Activated CD8-positive, alpha-beta memory T cell treated with anti-CD3 and anti-CD28 coated beads for 36 hours (primary cell): ENCODE measurements around the gene ARID3B. TPM values are rescaled to one million over a fixed set of nuclear protein-coding genes. Genes with fewer than 3 reads are reported as not detected.

Experiments
- CTCF ChIA-PET: fragments of 350-600 bp; sonication (Branson Sonifier 250); formaldehyde crosslinking; loops from one replicate; lab custom pipeline; 2021; ENCODE audit warnings: antibody characterized with exemption; lab: Charles Lee
- POLR2A ChIA-PET: fragments of 350-600 bp; sonication (Branson Sonifier 250); formaldehyde crosslinking; loops from one replicate; lab custom pipeline; 2021; ENCODE audit warnings: antibody characterized with exemption; lab: Charles Lee
- total RNA-seq, 2 experiments: library from RNA; stranded (reverse); gene quantifications; one replicate each; pipeline ENCODE4 v1.2.3, GENCODE V29; 2021

The ARID3B gene
- total RNA-seq, 2 experiments from 2014 or later: 34.2 to 34.3 TPM

GRCh38 chr15:74552773-74553441 lies 11.9 kb downstream of the ARID3B start:
- CTCF ChIA-PET: interaction anchor here (1.0 to 1.6 kb wide), 2 partner anchors 10 to 91 kb away, joined by 3 to 4 read pairs; partner anchors contain the start of gene UBL7
- POLR2A ChIA-PET: interaction anchor here (0.6 to 1.8 kb wide), 3 partner anchors 11 to 123 kb away, joined by 3 to 14 read pairs (median 5); partner anchors contain the start of gene ARID3B

GRCh38 chr15:74555192-74555591 lies 14.2 kb downstream of the ARID3B start:
- POLR2A ChIA-PET: interaction anchor here (0.7 kb wide), 1 partner anchor 128 kb away, joined by 3 read pairs; no protein-coding TSS in a partner anchor
- CTCF ChIA-PET: interaction anchor here (0.6 to 0.7 kb wide), 2 partner anchors 20 to 57 kb away, joined by 3 to 5 read pairs; no protein-coding TSS in a partner anchor

- CTCF ChIA-PET: no interaction called here
- POLR2A ChIA-PET: no interaction called here
Measured at GRCh38 chr15:74558706-74559105, 17.7 kb downstream of the ARID3B start.

- ChIA-PET POLR2A (no interaction called here), CTCF (interaction anchor here (1.8 kb wide), 1 partner anchor 10 kb away, joined by 4 read pairs; no protein-coding TSS in a partner anchor)
Measured at GRCh38 chr15:74563442-74563841, 22.4 kb downstream of the ARID3B start.

- ChIA-PET CTCF (no interaction called here), POLR2A (interaction anchor here (0.6 kb wide), 1 partner anchor 29 kb away, joined by 3 read pairs; no protein-coding TSS in a partner anchor)
Measured at GRCh38 chr15:74564182-74564581, 23.2 kb downstream of the ARID3B start.

- POLR2A ChIA-PET: interaction anchor here (0.6 kb wide), 1 partner anchor 10 kb away, joined by 3 read pairs; no protein-coding TSS in a partner anchor
- CTCF ChIA-PET: no interaction called here
Measured at GRCh38 chr15:74565381-74566085, 24.5 kb downstream of the ARID3B start.

- ChIA-PET POLR2A (interaction anchor here (0.5 to 1.3 kb wide), 2 partner anchors 11 to 28 kb away, joined by 3 to 4 read pairs; partner anchors contain the start of gene ARID3B), CTCF (no interaction called here)
Measured at GRCh38 chr15:74568594-74568993, 27.6 kb downstream of the ARID3B start.

- ChIA-PET POLR2A (interaction anchor here (0.5 kb wide), 1 partner anchor 13 kb away, joined by 5 read pairs; no protein-coding TSS in a partner anchor), CTCF (no interaction called here)
Measured at GRCh38 chr15:74569731-74570070, 28.7 kb downstream of the ARID3B start.

- ChIA-PET POLR2A (interaction anchor here (0.6 kb wide), 1 partner anchor 31 kb away, joined by 4 read pairs; no protein-coding TSS in a partner anchor), CTCF (interaction anchor here (0.7 kb wide), 1 partner anchor 186 kb away, joined by 3 read pairs; no protein-coding TSS in a partner anchor)
Measured at GRCh38 chr15:74571191-74571590, 30.2 kb downstream of the ARID3B start.

GRCh38 chr15:74573987-74574386 lies 33.0 kb downstream of the ARID3B start:
- POLR2A ChIA-PET: no interaction called here
- CTCF ChIA-PET: interaction anchor here (0.7 to 1.0 kb wide), 2 partner anchors 60 to 151 kb away, joined by 3 read pairs; partner anchors contain the start of gene CYP1A1

GRCh38 chr15:74578496-74578994 lies 37.5 kb downstream of the ARID3B start:
- ChIA-PET POLR2A (interaction anchor here (0.7 kb wide), 1 partner anchor 21 kb away, joined by 3 read pairs; no protein-coding TSS in a partner anchor), CTCF (no interaction called here)

- POLR2A ChIA-PET: no interaction called here
- CTCF ChIA-PET: no interaction called here
Measured at GRCh38 chr15:74579001-74579400, 38.0 kb downstream of the ARID3B start.

- ChIA-PET CTCF (no interaction called here), POLR2A (interaction anchor here (0.6 kb wide), 1 partner anchor 31 kb away, joined by 4 read pairs; no protein-coding TSS in a partner anchor)
Measured at GRCh38 chr15:74580538-74581350, 39.7 kb downstream of the ARID3B start.

GRCh38 chr15:74584204-74584603 lies 43.2 kb downstream of the ARID3B start:
- CTCF ChIA-PET: no interaction called here
- POLR2A ChIA-PET: no interaction called here

- CTCF ChIA-PET: no interaction called here
- POLR2A ChIA-PET: no interaction called here
Measured at GRCh38 chr15:74584779-74585178, 43.8 kb downstream of the ARID3B start.

GRCh38 chr15:74585191-74585590 lies 44.2 kb downstream of the ARID3B start:
- CTCF ChIA-PET: no interaction called here
- POLR2A ChIA-PET: no interaction called here

- ChIA-PET POLR2A (no interaction called here), CTCF (no interaction called here)
Measured at GRCh38 chr15:74585857-74586256, 44.8 kb downstream of the ARID3B start.

- ChIA-PET POLR2A (no interaction called here), CTCF (interaction anchor here (1.1 kb wide), 1 partner anchor 180 kb away, joined by 3 read pairs; no protein-coding TSS in a partner anchor)
Measured at GRCh38 chr15:74589826-74590225, 48.8 kb downstream of the ARID3B start.

- ChIA-PET POLR2A (no interaction called here), CTCF (interaction anchor here (1.4 kb wide), 1 partner anchor 10 kb away, joined by 3 read pairs; no protein-coding TSS in a partner anchor)
Measured at GRCh38 chr15:74592222-74592621, 51.2 kb downstream of the ARID3B start.
